Suprapubic skin (tissue), 4 donors: ENCODE results near the gene ACVR1B. TPM values are rescaled to one million over a fixed set of nuclear protein-coding genes. Genes with fewer than 3 reads are reported as not detected.
A peak's percentile ranks its signal among the peaks of the same experiment; 100 is the strongest.

Experiments used
- DNase-seq, 2 donors: peaks; one replicate each; pipeline ENCODE4 v3.0.0-alpha.2; 2019; ENCODE audit warnings: low spot score in 2 of 2
- H3K27ac ChIP-seq: fragments of 200-600 bp; sonication (generic); one replicate; pipeline ENCODE4 v1.5.1; 2019
- H3K27me3 ChIP-seq: fragments of 200-600 bp; sonication (generic); one replicate; pipeline ENCODE4 v1.5.1; 2019
- H3K36me3 ChIP-seq: fragments of 200-600 bp; sonication (generic); one replicate; pipeline ENCODE4 v1.5.1; 2019
- H3K4me1 ChIP-seq: fragments of 200-600 bp; sonication (generic); one replicate; pipeline ENCODE4 v1.5.1; 2019
- H3K4me3 ChIP-seq: fragments of 200-600 bp; sonication (generic); one replicate; pipeline ENCODE4 v1.5.1; 2019; ENCODE audit warnings: mild to moderate bottlenecking
- H3K9me3 ChIP-seq: fragments of 200-600 bp; sonication (generic); one replicate; pipeline ENCODE4 v1.5.1; 2019
- EP300 ChIP-seq: sonication (generic); formaldehyde crosslinking; IDR thresholded peaks from one replicate; pipeline ENCODE4 v1.6.1; 2017; ENCODE audit warnings: antibody characterized with exemption
- POLR2A ChIP-seq, 2 donors: fragments of 450-650 bp; IDR thresholded peaks; one replicate each; pipeline ENCODE4 v1.6.1; 2017; ENCODE audit warnings: antibody characterized with exemption in 2 of 2, mild to moderate bottlenecking in 2 of 2, moderate library complexity in 2 of 2
- POLR2AphosphoS5 ChIP-seq, 3 donors: sonication (generic); formaldehyde crosslinking; IDR thresholded peaks; one replicate each; pipeline ENCODE4 v1.6.1; 2017; ENCODE audit warnings: antibody characterized with exemption in 3 of 3
- WGBS: methylation state at CpG from one replicate; pipeline ENCODE4 v1.1.5; 2018; 5-methylcytosine and 5-hydroxymethylcytosine counted together
- total RNA-seq, 4 donors: library from RNA; depleted of rRNA; stranded (reverse); fragments of >200 nt; gene quantifications; one replicate each; pipeline ENCODE4 v1.1.0, GENCODE V29; 2016
- TF ChIP-seq, protein P1 (sequence below), 2 donors: fragments of 200-600 bp in 1 of 2; fragments of 450-650 bp in 1 of 2; sonication (generic) in 1 of 2; IDR thresholded peaks; one replicate each; pipeline ENCODE4 v1.5.1; 2016 to 2019; ENCODE audit warnings: antibody characterized with exemption in 2 of 2, mild to moderate bottlenecking in 1 of 2, moderate library complexity in 1 of 2

ACVR1B gene
- total RNA-seq, 4 donors from 2014 or later, result 40.5 to 103 (median 57.3) TPM

- peak overlapping the region; percentile 31 for H3K27ac ChIP-seq
Measured at GRCh38 chr12:51971679-51972421, 20.4 kb downstream of the ACVR1B start.

DNA sequence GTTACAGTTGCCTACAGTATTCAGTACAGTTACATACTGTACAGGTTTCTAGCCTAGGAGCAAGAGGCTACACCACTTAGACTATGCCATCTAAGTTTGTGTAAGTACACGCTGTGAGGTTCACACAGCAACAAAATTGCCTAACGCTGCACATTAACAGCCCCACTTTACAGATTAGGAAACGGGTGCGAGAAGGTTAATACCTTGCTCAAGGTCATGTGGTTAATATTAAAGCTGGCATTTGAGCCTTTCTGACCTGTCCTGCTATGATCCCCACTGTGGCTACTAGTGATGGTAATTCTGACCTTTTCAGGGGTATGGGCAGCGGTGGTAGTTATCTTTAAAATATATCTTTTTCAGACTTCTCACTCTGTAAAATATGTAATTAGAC lies 20.9 kb downstream of the ACVR1B start:
- Histone ChIP-seq H3K36me3 (peaks cover 26% of the 10 kb centered on the region), H3K4me3 (no peak overlapping the region), H3K27me3 (no peaks in the 10 kb centered on the region), H3K9me3 (no peaks in the 10 kb centered on the region), H3K27ac (peak overlapping the region; percentile 31), H3K4me1 (peaks cover 56% of the 10 kb centered on the region)
- TF ChIP-seq POLR2A (IDR thresholded peaks at IDR 0.05) (no peak), EP300 (no peak)
- no peak for DNase-seq
- 77% methylated on average over 5 of the region's 5 CpGs for WGBS

More at GRCh38 chr12:51971679-51972421, 20.4 kb downstream of the ACVR1B start:
- Histone ChIP-seq H3K27me3 (no peaks in the 10 kb centered on the region), H3K4me1 (peaks cover 56% of the 10 kb centered on the region), H3K36me3 (peaks cover 21% of the 10 kb centered on the region), H3K9me3 (no peaks in the 10 kb centered on the region), H3K4me3 (no peak overlapping the region)
- WGBS, result 50% methylated on average over 4 of the region's 4 CpGs
- no peak for TF ChIP-seq POLR2AphosphoS5 (IDR thresholded peaks at IDR 0.05)
- TF ChIP-seq EP300, result no peak
- TF ChIP-seq POLR2A (IDR thresholded peaks at IDR 0.05), result no peak
- TF ChIP-seq, protein P1, sequence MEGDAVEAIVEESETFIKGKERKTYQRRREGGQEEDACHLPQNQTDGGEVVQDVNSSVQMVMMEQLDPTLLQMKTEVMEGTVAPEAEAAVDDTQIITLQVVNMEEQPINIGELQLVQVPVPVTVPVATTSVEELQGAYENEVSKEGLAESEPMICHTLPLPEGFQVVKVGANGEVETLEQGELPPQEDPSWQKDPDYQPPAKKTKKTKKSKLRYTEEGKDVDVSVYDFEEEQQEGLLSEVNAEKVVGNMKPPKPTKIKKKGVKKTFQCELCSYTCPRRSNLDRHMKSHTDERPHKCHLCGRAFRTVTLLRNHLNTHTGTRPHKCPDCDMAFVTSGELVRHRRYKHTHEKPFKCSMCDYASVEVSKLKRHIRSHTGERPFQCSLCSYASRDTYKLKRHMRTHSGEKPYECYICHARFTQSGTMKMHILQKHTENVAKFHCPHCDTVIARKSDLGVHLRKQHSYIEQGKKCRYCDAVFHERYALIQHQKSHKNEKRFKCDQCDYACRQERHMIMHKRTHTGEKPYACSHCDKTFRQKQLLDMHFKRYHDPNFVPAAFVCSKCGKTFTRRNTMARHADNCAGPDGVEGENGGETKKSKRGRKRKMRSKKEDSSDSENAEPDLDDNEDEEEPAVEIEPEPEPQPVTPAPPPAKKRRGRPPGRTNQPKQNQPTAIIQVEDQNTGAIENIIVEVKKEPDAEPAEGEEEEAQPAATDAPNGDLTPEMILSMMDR (IDR thresholded peaks at IDR 0.05), result no peak
- peak in 1 of 2 donors; percentile 28 for DNase-seq

- Histone ChIP-seq H3K27ac (peak overlapping the region; percentile 31), H3K4me3 (no peak overlapping the region), H3K27me3 (no peaks in the 10 kb centered on the region), H3K36me3 (peaks cover 28% of the 10 kb centered on the region), H3K9me3 (no peaks in the 10 kb centered on the region), H3K4me1 (peaks cover 56% of the 10 kb centered on the region)
- DNase-seq, result peak in 1 of 2 donors; percentile 78
- 29% methylated on average over 9 of the region's 9 CpGs for WGBS
- no peak for TF ChIP-seq EP300
- no peak for TF ChIP-seq POLR2AphosphoS5 (IDR thresholded peaks at IDR 0.05)
- TF ChIP-seq, protein P1 (IDR thresholded peaks at IDR 0.05), result no peak
- TF ChIP-seq POLR2A (IDR thresholded peaks at IDR 0.05), result no peak
Measured at GRCh38 chr12:51972849-51973273, 21.4 kb downstream of the ACVR1B start.

- H3K27ac ChIP-seq, result no peak overlapping the region
- no peaks in the 10 kb centered on the region for H3K27me3 ChIP-seq
- no peaks in the 10 kb centered on the region for H3K9me3 ChIP-seq
- H3K36me3 ChIP-seq, result peaks cover 34% of the 10 kb centered on the region
- WGBS, result 43% methylated on average over 4 of the region's 4 CpGs
- TF ChIP-seq POLR2A (IDR thresholded peaks at IDR 0.05), result no peak
- TF ChIP-seq POLR2AphosphoS5 (IDR thresholded peaks at IDR 0.05), result no peak
- TF ChIP-seq EP300, result no peak
- TF ChIP-seq, protein P1 (IDR thresholded peaks at IDR 0.05), result no peak
- peaks cover 56% of the 10 kb centered on the region for H3K4me1 ChIP-seq
- DNase-seq, result peak in 1 of 2 donors; percentile 28
- no peak overlapping the region for H3K4me3 ChIP-seq
Measured at GRCh38 chr12:51973560-51973959, 22.1 kb downstream of the ACVR1B start.

DNA sequence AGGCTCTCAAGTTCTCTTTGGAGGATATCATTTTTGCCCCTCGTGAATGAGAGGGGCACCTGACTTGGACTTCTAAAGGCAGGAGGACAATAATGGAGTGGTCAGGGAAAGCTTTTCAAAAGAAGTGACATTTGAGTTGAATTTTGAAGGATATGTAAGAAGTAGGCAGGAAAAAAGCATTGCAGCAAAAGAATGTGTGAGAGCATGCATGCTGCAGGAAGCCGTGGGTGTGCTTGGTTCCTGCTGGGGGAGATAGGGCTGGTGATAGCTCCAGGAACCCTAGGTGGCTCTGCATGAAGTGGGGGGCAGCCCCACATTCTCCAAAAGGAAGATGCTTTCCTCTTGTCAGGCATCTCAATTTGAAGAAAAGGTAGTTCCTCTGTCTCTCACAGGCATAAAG lies 23.1 kb downstream of the ACVR1B start:
- peaks cover 56% of the 10 kb centered on the region for H3K4me1 ChIP-seq
- 82% methylated on average over 2 of the region's 2 CpGs for WGBS

More for the DNA sequence above, 23.1 kb downstream of the ACVR1B start:
- Histone ChIP-seq H3K27ac (no peak overlapping the region), H3K4me3 (no peak overlapping the region), H3K27me3 (no peaks in the 10 kb centered on the region), H3K9me3 (no peaks in the 10 kb centered on the region), H3K36me3 (peaks cover 34% of the 10 kb centered on the region)
- TF ChIP-seq POLR2AphosphoS5 (IDR thresholded peaks at IDR 0.05), result no peak
- no peak for TF ChIP-seq EP300
- TF ChIP-seq, protein P1 (IDR thresholded peaks at IDR 0.05), result no peak
- peak in 1 of 2 donors; percentile 32 for DNase-seq
